ENCODE data around the gene SLC6A13.
"Not testable (repeated sequence)": the region's sequence is repeated elsewhere in the genome, so short reads cannot be mapped to it uniquely, and the experiment has no call there.

The SLC6A13 gene

GRCh38 chr12:232731-233614 is 29.7 kb downstream of the SLC6A13 start:
- no peak for DNase-seq

- DNase-seq, result no peak
Measured at GRCh38 chr12:230925-231671, 31.5 kb downstream of the SLC6A13 start.

DNA sequence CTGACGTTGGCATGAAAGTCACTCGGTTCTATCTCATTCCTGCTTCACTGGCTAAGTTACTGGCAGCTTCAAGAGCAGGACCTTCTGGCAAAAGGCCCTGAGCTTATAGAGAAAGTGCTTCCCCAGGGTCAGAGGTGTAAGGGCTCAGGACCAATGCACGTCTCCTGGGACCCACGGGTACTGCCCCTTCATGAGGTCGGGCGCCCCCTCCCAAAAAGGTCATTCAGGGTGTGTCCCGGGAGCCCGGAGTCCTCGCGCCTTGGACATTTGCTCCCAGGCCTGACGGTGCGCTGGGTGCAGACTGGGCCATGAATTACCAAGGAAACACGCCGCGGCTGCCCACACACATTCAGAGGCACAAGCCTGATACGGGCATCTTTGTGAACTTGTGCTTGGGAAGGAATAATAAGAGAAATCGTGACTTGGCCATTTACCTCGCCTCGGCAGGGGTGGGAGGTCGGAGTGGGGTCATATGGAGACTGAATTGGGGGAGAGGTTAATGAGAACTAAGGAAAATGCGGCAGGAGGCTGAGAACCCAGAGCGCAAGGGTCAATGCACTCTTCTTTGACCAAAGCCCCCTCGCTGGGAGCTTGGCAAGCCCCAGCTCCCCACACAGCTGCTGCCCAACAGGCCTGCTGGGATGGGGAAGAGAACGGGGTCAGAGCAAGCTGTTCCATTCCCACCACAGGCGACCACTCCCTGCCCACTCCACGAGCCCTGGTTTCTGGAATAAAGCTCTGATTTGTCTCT is 33.0 kb downstream of the SLC6A13 start:
- DNase-seq, result no peak

DNA sequence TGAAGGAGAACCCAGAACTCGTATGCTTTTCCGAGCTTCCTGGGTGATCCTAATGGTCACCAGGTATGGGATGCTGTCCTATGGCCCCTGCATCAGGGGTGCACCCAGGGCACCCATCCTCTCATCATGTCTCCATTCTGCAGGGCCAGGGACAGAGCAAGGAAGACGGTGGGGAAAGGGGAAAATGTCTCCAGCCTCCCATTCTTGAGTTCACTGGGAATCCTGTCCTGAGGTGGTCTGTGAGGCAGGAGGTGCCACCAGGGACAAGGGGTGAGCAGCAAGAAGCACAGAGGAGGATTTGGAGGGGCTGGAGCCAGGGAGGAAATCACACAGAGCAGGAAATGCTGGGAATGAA is 33.8 kb downstream of the SLC6A13 start:
- no peak for DNase-seq

GRCh38 chr12:227923-228845 is 34.5 kb downstream of the SLC6A13 start:
- no peak for DNase-seq

DNA sequence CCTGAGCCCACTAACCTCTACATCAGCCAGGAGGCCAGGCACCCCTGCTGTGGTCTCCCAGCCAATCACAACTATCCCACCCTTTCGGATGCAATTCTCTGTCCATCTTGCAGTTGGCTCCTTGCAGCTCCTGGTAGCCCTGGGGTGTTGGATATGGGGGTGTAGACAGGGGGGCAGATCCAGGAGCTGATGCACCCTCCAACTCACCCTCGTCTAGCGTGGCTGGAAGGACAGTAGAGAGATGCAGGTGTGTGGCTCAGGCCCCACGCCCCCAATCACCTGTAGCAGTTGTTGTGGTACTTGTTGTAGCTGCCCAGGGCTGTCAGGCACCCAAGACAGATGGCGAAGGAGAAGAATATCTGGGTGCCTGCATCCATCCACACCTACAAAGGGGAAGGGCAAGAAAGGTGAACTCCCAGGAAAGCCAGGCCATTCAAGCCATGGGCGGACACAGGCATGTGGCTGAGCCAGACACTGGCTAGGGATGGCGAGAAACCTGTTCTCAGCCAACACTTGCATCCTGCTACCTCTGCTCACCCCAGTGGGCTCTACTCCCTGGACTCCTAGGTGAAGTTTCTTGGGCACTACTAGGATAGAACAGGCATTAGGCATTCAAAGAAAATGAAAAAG is 35.2 kb downstream of the SLC6A13 start:
- no peak for DNase-seq

GRCh38 chr12:226401-226800 is 36.2 kb downstream of the SLC6A13 start:
- DNase-seq, result no peak

DNA sequence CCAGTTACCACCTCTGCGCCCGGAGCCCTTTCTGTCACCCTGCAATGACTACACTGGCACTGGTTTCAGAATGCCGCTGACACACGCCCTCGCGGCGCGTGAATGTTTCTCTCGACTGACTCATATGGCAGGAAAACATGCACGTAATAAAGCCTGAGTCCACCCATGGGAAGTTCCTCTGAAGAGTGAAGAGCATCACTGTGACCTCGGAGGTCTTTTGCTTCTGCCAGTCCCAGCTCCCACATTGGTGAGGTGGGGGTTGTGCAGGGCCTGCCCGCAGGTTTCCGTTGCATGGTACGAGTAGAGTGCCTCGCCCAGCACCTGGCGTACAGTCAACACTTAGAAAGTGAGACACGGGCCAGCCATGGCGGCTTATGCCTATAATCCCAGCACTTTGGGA is 37.6 kb downstream of the SLC6A13 start:
- DNase-seq, result no peak

- DNase-seq, result no peak
Measured at GRCh38 chr12:224330-224729, 38.3 kb downstream of the SLC6A13 start.

DNA sequence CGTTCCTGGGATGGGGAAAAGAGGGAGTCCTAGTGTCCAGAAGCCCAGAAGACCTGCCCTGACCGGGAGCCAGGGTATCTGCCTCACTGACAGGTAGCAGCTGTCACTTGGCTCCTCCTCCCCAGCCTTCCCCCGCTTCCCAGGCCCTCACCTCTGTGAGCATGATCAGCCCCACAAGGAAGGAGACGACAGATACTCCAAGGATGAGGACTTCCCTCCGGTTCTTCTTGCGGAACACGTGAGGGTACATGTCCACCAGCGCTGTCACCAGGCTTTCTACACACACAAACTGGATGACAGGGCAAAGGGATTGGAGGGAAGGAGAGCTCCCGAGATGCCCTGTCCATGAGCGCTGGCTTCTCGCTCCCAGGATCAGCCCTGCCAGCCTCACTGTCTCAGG is 38.8 kb downstream of the SLC6A13 start:
- DNase-seq, result no peak

GRCh38 chr12:221736-222135 is 40.9 kb downstream of the SLC6A13 start:
- DNase-seq, result no peak

DNA sequence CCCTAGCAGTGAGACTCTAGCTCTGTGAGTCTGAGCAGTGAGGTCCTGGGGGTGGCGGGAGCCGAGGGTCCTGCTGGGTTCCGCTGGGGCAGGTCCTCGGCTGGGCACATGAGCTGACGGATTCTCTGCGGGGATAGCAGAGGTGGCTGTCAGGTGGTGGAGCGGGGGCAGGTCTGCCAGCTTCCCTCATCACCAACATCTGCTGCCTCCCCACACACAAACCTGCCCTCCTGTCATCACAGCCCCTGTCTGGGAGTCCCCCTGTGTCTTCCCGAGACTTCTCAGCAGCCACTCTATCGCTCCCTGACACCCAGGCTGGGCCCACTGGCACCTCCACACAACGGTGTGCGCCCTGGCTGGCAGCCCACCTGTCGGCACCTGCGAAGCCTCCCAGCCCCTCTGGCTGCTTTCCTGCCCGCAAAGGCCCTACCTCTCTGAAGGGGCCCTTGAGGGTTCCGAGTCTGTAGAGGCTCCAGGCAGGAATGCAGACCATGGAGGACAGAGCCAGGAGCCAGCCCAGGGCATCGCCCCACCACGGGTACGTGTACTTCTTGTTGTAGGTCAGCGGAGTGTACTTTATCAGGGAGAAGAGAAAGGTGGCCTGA is 41.6 kb downstream of the SLC6A13 start:
- no peak for DNase-seq

GRCh38 chr12:220491-220890 is 42.1 kb downstream of the SLC6A13 start:
- no peak for DNase-seq

GRCh38 chr12:219891-220352 is 42.7 kb downstream of the SLC6A13 start:
- peak; percentile 65 for DNase-seq

GRCh38 chr12:218728-219590 is 43.7 kb downstream of the SLC6A13 start:
- DNase-seq, result no peak

DNA sequence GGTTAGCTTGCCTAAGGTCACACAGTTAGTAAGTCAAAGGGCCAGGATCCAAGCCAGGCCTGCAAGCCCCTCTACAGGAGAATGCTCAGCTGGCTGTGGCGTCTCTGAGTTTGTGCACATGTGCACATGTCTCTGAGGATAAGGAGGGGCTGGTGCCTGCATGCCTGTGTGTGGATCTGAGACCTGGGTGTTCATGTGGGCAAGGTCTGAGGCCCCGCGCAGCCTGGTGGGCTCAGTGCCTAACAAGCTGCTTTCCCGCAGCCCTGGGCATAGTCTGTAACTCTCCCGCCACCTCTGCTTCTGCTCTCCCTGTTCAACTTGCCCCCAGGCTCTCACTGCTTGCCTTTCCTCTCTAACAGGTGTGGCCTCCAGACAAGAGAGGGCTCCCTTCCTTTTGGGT is 44.4 kb downstream of the SLC6A13 start:
- no peak for DNase-seq

DNA sequence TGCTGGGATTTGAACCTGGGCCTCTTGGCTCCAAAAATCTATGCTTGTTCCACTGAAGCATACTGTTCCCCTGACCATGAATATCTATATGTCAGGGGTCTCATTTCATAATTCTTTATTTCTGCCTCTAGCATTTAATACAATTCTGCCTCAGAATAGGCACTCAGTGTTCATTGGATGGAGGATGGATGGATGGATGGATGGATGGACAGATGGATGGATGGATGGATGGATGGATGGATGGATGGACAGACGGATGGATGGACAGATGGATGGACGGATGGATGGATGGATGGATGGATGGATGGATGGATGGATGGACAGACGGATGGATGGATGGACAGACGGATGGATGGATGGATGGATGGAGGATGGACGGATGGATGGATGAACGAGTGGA is 45.6 kb downstream of the SLC6A13 start:
- DNase-seq, result not testable (repeated sequence)

DNA sequence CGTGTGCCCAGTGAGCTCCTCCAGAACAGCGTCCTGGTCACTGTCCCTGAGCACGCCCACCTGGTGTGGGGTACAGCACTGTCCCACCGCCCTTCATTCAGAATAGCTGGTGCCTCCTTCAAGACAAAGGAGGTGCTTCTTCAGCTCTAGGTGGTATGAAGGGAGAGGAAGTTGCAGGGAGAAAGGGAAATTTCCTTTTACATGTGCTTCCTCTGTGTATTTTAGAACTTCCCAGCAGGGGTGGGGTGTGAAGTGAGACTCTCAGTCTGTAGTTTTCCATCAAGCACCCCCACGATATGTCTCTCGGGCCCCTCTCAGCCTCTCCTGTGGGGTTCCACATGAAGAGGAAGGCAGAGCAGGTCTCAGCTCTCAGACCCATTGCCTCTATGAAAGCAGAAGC is 47.5 kb downstream of the SLC6A13 start:
- DNase-seq, result no peak

GRCh38 chr12:214003-214741 is 48.5 kb downstream of the SLC6A13 start, which contains the start of gene SLC6A12:
Gene SLC6A12 (minus strand): TSS chr12:214157. CDS start chr12:209986, 4,171 bp downstream.
- DNase-seq, result no peak

Data from right forelimb (tissue), 1 donor.